ENCODE measurements around the gene TPM2.

DNA sequence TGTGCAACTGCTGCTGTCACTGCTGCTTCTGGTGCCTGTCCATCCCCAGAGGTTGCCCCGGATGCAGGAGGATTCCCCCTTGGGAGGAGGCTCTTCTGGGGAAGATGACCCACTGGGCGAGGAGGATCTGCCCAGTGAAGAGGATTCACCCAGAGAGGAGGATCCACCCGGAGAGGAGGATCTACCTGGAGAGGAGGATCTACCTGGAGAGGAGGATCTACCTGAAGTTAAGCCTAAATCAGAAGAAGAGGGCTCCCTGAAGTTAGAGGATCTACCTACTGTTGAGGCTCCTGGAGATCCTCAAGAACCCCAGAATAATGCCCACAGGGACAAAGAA, 15.7 kb downstream of the TPM2 start:
- no peak for TF ChIP-seq SIN3A (IDR thresholded peaks at IDR 0.05; ENCODE audit: borderline replicate concordance, insufficient read depth, low read length)
- TF ChIP-seq, protein P1, sequence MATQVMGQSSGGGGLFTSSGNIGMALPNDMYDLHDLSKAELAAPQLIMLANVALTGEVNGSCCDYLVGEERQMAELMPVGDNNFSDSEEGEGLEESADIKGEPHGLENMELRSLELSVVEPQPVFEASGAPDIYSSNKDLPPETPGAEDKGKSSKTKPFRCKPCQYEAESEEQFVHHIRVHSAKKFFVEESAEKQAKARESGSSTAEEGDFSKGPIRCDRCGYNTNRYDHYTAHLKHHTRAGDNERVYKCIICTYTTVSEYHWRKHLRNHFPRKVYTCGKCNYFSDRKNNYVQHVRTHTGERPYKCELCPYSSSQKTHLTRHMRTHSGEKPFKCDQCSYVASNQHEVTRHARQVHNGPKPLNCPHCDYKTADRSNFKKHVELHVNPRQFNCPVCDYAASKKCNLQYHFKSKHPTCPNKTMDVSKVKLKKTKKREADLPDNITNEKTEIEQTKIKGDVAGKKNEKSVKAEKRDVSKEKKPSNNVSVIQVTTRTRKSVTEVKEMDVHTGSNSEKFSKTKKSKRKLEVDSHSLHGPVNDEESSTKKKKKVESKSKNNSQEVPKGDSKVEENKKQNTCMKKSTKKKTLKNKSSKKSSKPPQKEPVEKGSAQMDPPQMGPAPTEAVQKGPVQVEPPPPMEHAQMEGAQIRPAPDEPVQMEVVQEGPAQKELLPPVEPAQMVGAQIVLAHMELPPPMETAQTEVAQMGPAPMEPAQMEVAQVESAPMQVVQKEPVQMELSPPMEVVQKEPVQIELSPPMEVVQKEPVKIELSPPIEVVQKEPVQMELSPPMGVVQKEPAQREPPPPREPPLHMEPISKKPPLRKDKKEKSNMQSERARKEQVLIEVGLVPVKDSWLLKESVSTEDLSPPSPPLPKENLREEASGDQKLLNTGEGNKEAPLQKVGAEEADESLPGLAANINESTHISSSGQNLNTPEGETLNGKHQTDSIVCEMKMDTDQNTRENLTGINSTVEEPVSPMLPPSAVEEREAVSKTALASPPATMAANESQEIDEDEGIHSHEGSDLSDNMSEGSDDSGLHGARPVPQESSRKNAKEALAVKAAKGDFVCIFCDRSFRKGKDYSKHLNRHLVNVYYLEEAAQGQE (IDR thresholded peaks at IDR 0.05; ENCODE audit: insufficient read depth in 1 of 2, low read depth in 2 of 2, low read length in 2 of 2), result no peak
- no peak for TF ChIP-seq POLR2AphosphoS5 (IDR thresholded peaks at IDR 0.05; ENCODE audit: low read depth, low read length)
- no peak for TF ChIP-seq TAF1 (IDR thresholded peaks at IDR 0.05; ENCODE audit: borderline replicate concordance, insufficient read depth, low read length)
- TF ChIP-seq FOXP2 (optimal IDR thresholded peaks at IDR 0.05; ENCODE audit: borderline replicate concordance, extremely low read depth, extremely low read length, insufficient read depth), result no peak

Data from PFSK-1 (cell line).